Measurements from ENCODE around the gene DHX16. TPM values are rescaled to one million over a fixed set of nuclear protein-coding genes. Genes with fewer than 3 reads are reported as not detected.
A peak's percentile ranks its signal among the peaks of the same experiment; 100 is the strongest.

The DHX16 gene
- total and polyA plus RNA-seq, 2 of the 8 experiments (the other 6 are each of a cell fraction or from before 2014, with no cell fraction given), result 27.4 to 44.4 TPM

- Histone ChIP-seq H3K36me3 (ENCODE audit: control insufficient read depth in 2 of 4, insufficient read depth in 4 of 4, low read length in 3 of 4) (peaks cover 24 to 35% (median 27%) of the 10 kb centered on the region in 4 experiments), H3K4me1 (replicated peaks in 1 of 4; ENCODE audit: control insufficient read depth in 3 of 4, insufficient read depth in 4 of 4, low read length in 3 of 4) (peaks cover 0 to 2% (median 0%) of the 10 kb centered on the region in 4 experiments; a peak in 6 of 7 replicates), H3K18ac (ENCODE audit: extremely low read depth, low read length) (peak overlapping the region; percentile 10; the same call in 1 of the 2 replicates), H3K4me2 (ENCODE audit: insufficient read depth in 1 of 2, low read depth in 2 of 2, low read length in 2 of 2) (peak overlapping the region; percentile 79), H4K8ac (ENCODE audit: extremely low read depth, insufficient read depth, low read length) (peak overlapping the region; percentile 85; the same call in 1 of the 2 replicates), H4K20me1 (replicated peaks in 1 of 2; ENCODE audit: control insufficient read depth in 1 of 2, insufficient read depth in 2 of 2, low read length in 2 of 2) (peaks cover 0 to 6% of the 10 kb centered on the region in 2 experiments), H3K4ac (replicated peaks; ENCODE audit: insufficient read length, low read depth, low read length) (peak overlapping the region; percentile 5), H3K79me1 (ENCODE audit: low read depth, low read length) (peaks cover 3% of the 10 kb centered on the region; the same call in 1 of the 2 replicates), H2BK12ac (ENCODE audit: low read depth, low read length) (no peak overlapping the region), H3K79me2 (ENCODE audit: control insufficient read depth in 1 of 2, insufficient read depth in 2 of 2, low read length in 2 of 2) (peaks cover 4 to 30% of the 10 kb centered on the region in 2 experiments), H3K4me3 (ENCODE audit: extremely low read depth in 1 of 4, insufficient read depth in 2 of 4, low read depth in 3 of 4, low read length in 4 of 4) (peak overlapping the region; percentile 63 to 100 (median 82)), H3K23ac (ENCODE audit: insufficient read length) (no peak overlapping the region), H3K27ac (ENCODE audit: low read depth, low read length) (peak overlapping the region; percentile 33; the same call in 1 of the 2 replicates), H3K56ac (replicated peaks; ENCODE audit: insufficient read length, low read depth, low read length) (peak overlapping the region; percentile 24), H2AK5ac (ENCODE audit: low read depth, low read length) (no peak overlapping the region), H3K14ac (ENCODE audit: insufficient read length) (no peak overlapping the region), H4K91ac (replicated peaks; ENCODE audit: insufficient read length, low read length) (peak overlapping the region; percentile 76), H3K9me3 (ENCODE audit: insufficient read depth in 2 of 2, low read depth in 1 of 2, low read length in 1 of 2) (no peaks in the 10 kb centered on the region), H2AFZ (ENCODE audit: low read length) (no peak overlapping the region), H3K27me3 (replicated peaks in 1 of 4; ENCODE audit: control insufficient read depth in 3 of 4, extremely low read depth in 1 of 4, insufficient read depth in 3 of 4, low read length in 3 of 4) (no peaks in the 10 kb centered on the region), H2BK20ac (ENCODE audit: low read length) (no peak overlapping the region), H2BK5ac (ENCODE audit: low read depth, low read length) (peak overlapping the region; percentile 57), H2BK120ac (replicated peaks; ENCODE audit: low read depth, low read length) (peak overlapping the region; percentile 24), H3K23me2 (ENCODE audit: low read depth, low read length) (peaks cover 11% of the 10 kb centered on the region), H4K5ac (ENCODE audit: insufficient read length, low read depth, low read length) (peak overlapping the region; percentile 90), H2BK15ac (ENCODE audit: low read length) (no peak overlapping the region), H3K9ac (replicated peaks in 1 of 4; ENCODE audit: extremely low read depth in 1 of 4, low read depth in 3 of 4, low read length in 3 of 4) (peak overlapping the region; percentile 53 to 77 (median 70))
- TF ChIP-seq SAP30 (IDR thresholded peaks at IDR 0.05; ENCODE audit: insufficient read depth, insufficient replicate concordance, low read length) (peak; percentile 81), SIN3A (conservative IDR thresholded peaks at IDR 0.05 in 1 of 2, IDR thresholded peaks at IDR 0.05 in 1 of 2; ENCODE audit: low read depth in 1 of 2, low read length in 2 of 2) (peak; percentile 83 to 87; a peak in 3 of 4 replicates), EZH2 (IDR thresholded peaks at IDR 0.05; ENCODE audit: low read depth, low read length, severe bottlenecking) (no peak)
- FAIRE-seq (no peak), DNase-seq (ENCODE audit: low read depth in 1 of 2, low spot score in 2 of 2) (no peak)
- CTCF ChIA-PET (ENCODE audit: partially characterized antibody), result interaction anchor here (0.8 to 8.2 kb wide), 7 partner anchors 11 to 325 kb away, joined by 3 to 61 read pairs (median 5); partner anchors contain the start of gene NRM
- POLR2A ChIA-PET (ENCODE audit: partially characterized antibody), result interaction anchor here (0.7 to 35.9 kb wide), 16 partner anchors 9 to 168 kb away, joined by 3 to 732 read pairs (median 4); partner anchors contain the start of genes ATAT1, C6orf136, DDR1 and DHX16
- 3% methylated on average over 8 of the region's 8 CpGs; no CpG with 5 or more reads in 1 of the 2 experiments for WGBS, 2 experiments (ENCODE audit: extremely low coverage in 1 of 2, insufficient coverage in 1 of 2, insufficient read length in 1 of 2, insufficient replicate concordance in 2 of 2, low coverage in 1 of 2, low lambda C conversion rate in 2 of 2, missing lambda C conversion rate in 1 of 2)
Measured at GRCh38 chr6:30716879-30717128, 44.0 kb upstream of the DHX16 start.

All from H1 (cell line).